GM23338 (cell line): ENCODE measurements around the gene FNDC3B. TPM values are rescaled to one million over a fixed set of nuclear protein-coding genes. Genes with fewer than 3 reads are reported as not detected.

ENCODE experiments used
- ATAC-seq: fragments of 200-7000 bp; cut with Tn5 transposase; 3 replicates; pipeline ENCODE4 v1.9.1; 2020
- DNase-seq: peaks from one replicate; pipeline ENCODE4 v3.0.0-alpha.2; 2015; ENCODE audit warnings: low spot score
- H2AFZ ChIP-seq: fragments of 200-600 bp; sonication (generic); 2 replicates; pipeline ENCODE4 v1.8.0; 2016; ENCODE audit warnings: antibody characterized with exemption, mild to moderate bottlenecking, moderate library complexity
- H3F3A ChIP-seq: fragments of 200-600 bp; sonication (generic); replicated peaks from 2 replicates; pipeline ENCODE4 v1.8.0; 2017; ENCODE audit warnings: antibody characterized with exemption, mixed run types, low read depth
- H3K27ac ChIP-seq: fragments of 200-600 bp; sonication (generic); 2 replicates; pipeline ENCODE4 v1.6.1; 2016; ENCODE audit warnings: low read depth
- H3K27me3 ChIP-seq: fragments of 200-600 bp; sonication (generic); 2 replicates; pipeline ENCODE4 v1.8.0; 2016; ENCODE audit warnings: mild to moderate bottlenecking, mixed run types, moderate library complexity; ENCODE audit not compliant: insufficient read depth
- H3K36me3 ChIP-seq: fragments of 200-600 bp; sonication (generic); 2 replicates; pipeline ENCODE4 v1.8.0; 2016; ENCODE audit warnings: mild to moderate bottlenecking; ENCODE audit not compliant: insufficient read depth
- H3K4me1 ChIP-seq: fragments of 200-600 bp; sonication (generic); 2 replicates; pipeline ENCODE4 v1.8.0; 2016; ENCODE audit warnings: mild to moderate bottlenecking, moderate library complexity; ENCODE audit not compliant: insufficient read depth
- H3K4me2 ChIP-seq: fragments of 200-600 bp; sonication (generic); 2 replicates; pipeline ENCODE4 v1.7.1; 2017; ENCODE audit warnings: mixed run types
- H3K4me3 ChIP-seq: fragments of 200-600 bp; sonication (generic); 2 replicates; pipeline ENCODE4 v1.6.1; 2016; ENCODE audit warnings: mixed run types
- H3K79me2 ChIP-seq: fragments of 200-600 bp; sonication (generic); replicated peaks from 2 replicates; pipeline ENCODE4 v1.8.0; 2017; ENCODE audit warnings: mild to moderate bottlenecking; ENCODE audit not compliant: insufficient read depth
- H3K9me2 ChIP-seq: fragments of 200-600 bp; sonication (generic); 2 replicates; pipeline ENCODE4 v1.8.0; 2017; ENCODE audit not compliant: insufficient read depth
- H4K20me1 ChIP-seq: fragments of 200-600 bp; sonication (generic); replicated peaks from 2 replicates; pipeline ENCODE4 v1.8.0; 2017; ENCODE audit warnings: mild to moderate bottlenecking; ENCODE audit not compliant: insufficient read depth
- H3K27ac Mint-ChIP-seq: 2 replicates; pipeline ENCODE4 v1.8.0; 2020; ENCODE audit warnings: inconsistent platforms, mild to moderate bottlenecking, moderate library complexity, mixed read lengths
- H3K27me3 Mint-ChIP-seq: 3 replicates; pipeline ENCODE4 v1.8.0; 2022; ENCODE audit warnings: low read depth, mild to moderate bottlenecking, moderate library complexity, mixed read lengths, inconsistent platforms; ENCODE audit not compliant: insufficient read depth, poor library complexity
- H3K36me3 Mint-ChIP-seq: 3 replicates; pipeline ENCODE4 v1.8.0; 2021; ENCODE audit warnings: low read depth, mild to moderate bottlenecking, inconsistent platforms, moderate library complexity, mixed read lengths
- H3K4me1 Mint-ChIP-seq: 3 replicates; pipeline ENCODE4 v1.8.0; 2020; ENCODE audit warnings: mild to moderate bottlenecking, inconsistent platforms, mixed read lengths
- H3K4me3 Mint-ChIP-seq: 3 replicates; pipeline ENCODE4 v1.8.0; 2021; ENCODE audit warnings: moderate library complexity, mild to moderate bottlenecking, inconsistent platforms, mixed read lengths
- H3K9me3 Mint-ChIP-seq: 3 replicates; pipeline ENCODE4 v1.8.0; 2020; ENCODE audit warnings: moderate library complexity, mild to moderate bottlenecking, inconsistent platforms, mixed read lengths
- CREB1 ChIP-seq: fragments of 250-450 bp; sonication (Bioruptor Pico); IDR thresholded peaks from 2 replicates; pipeline ENCODE4 v1.5.0; 2020; ENCODE audit warnings: low read depth, mild to moderate bottlenecking, moderate library complexity
- EZH2phosphoT487 ChIP-seq: fragments of 200-600 bp; sonication (generic); IDR thresholded peaks from one replicate; pipeline ENCODE4 v1.8.1; 2018; ENCODE audit warnings: antibody characterized with exemption; ENCODE audit not compliant: unreplicated experiment
- JUNB ChIP-seq: IDR thresholded peaks from one replicate; pipeline ENCODE4 v1.6.1; 2016; ENCODE audit warnings: antibody characterized with exemption; ENCODE audit not compliant: unreplicated experiment
- NANOG ChIP-seq: IDR thresholded peaks from 2 replicates; pipeline ENCODE4 v1.6.1; 2016; ENCODE audit warnings: antibody characterized with exemption, borderline replicate concordance
- POLR2AphosphoS5 ChIP-seq: IDR thresholded peaks from 2 replicates; pipeline ENCODE4 v1.6.1; 2016; ENCODE audit warnings: antibody characterized with exemption, low read depth
- STAT1 ChIP-seq: IDR thresholded peaks from one replicate; pipeline ENCODE4 v1.6.1; 2016; ENCODE audit warnings: antibody characterized with exemption; ENCODE audit not compliant: unreplicated experiment
- ZNF114 ChIP-seq: fragments of 250-450 bp; sonication (Bioruptor Pico); IDR thresholded peaks from 2 replicates; pipeline ENCODE4 v1.5.0; 2020; ENCODE audit warnings: mild to moderate bottlenecking, moderate library complexity
- ZNF331 ChIP-seq: fragments of 250-450 bp; sonication (Bioruptor Pico); IDR thresholded peaks from 2 replicates; pipeline ENCODE4 v1.5.0; 2020; ENCODE audit warnings: low read depth, mild to moderate bottlenecking, moderate library complexity
- polyA plus RNA-seq: library from polyadenylated mRNA; unstranded; fragments of >200 nt; fragmentation: Nextera tagmentation; extraction: Ambion mirVana; gene quantifications from 2 replicates; pipeline ENCODE4 v1.2.1, GENCODE V29; 2016
- total RNA-seq: library from RNA; depleted of rRNA; stranded (reverse); fragments of >200 nt; shearing (Covaris generic); gene quantifications from 2 replicates; pipeline ENCODE4 v1.2.3, GENCODE V29; 2014
- TF ChIP-seq, protein P1 (sequence below): IDR thresholded peaks from one replicate; pipeline ENCODE4 v1.6.1; 2018; ENCODE audit warnings: antibody characterized with exemption; ENCODE audit not compliant: unreplicated experiment
- TF ChIP-seq, protein P2 (sequence below), 2 experiments: fragments of 200-600 bp in 1 of 2; sonication (generic) in 1 of 2; conservative IDR thresholded peaks; 2 replicates each; pipeline versions ENCODE4 v1.5.1 to v1.6.1; 2016 to 2017; ENCODE audit warnings: antibody characterized with exemption in 2 of 2, low read depth in 2 of 2, mild to moderate bottlenecking in 2 of 2, moderate library complexity in 1 of 2
- TF ChIP-seq, protein P3 (sequence below): IDR thresholded peaks from 2 replicates; pipeline ENCODE4 v1.6.1; 2016; ENCODE audit warnings: antibody characterized with exemption

FNDC3B gene
- total and polyA plus RNA-seq, 2 experiments from 2014 or later = 19.1 to 55.4 TPM

DNA sequence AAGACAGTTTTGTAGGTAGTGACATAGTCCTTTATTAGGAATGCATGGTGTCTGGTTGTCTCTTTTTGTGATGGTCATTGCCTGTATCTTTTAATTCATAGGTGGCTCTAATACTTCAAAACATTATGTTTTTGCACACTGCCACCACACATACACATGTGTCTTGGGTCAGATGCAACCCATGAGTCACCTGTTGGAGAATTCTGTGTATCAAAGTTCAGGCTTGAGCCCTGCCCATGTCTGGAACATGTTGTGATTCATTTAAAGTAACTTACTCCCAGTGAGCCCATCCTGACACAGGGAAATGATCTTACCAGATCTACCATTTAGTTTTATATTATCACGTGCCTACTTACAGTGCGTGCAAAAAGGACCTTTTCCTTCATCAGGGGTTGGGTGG lies 266.2 kb downstream of the FNDC3B start (continued):
- TF ChIP-seq, protein P1, sequence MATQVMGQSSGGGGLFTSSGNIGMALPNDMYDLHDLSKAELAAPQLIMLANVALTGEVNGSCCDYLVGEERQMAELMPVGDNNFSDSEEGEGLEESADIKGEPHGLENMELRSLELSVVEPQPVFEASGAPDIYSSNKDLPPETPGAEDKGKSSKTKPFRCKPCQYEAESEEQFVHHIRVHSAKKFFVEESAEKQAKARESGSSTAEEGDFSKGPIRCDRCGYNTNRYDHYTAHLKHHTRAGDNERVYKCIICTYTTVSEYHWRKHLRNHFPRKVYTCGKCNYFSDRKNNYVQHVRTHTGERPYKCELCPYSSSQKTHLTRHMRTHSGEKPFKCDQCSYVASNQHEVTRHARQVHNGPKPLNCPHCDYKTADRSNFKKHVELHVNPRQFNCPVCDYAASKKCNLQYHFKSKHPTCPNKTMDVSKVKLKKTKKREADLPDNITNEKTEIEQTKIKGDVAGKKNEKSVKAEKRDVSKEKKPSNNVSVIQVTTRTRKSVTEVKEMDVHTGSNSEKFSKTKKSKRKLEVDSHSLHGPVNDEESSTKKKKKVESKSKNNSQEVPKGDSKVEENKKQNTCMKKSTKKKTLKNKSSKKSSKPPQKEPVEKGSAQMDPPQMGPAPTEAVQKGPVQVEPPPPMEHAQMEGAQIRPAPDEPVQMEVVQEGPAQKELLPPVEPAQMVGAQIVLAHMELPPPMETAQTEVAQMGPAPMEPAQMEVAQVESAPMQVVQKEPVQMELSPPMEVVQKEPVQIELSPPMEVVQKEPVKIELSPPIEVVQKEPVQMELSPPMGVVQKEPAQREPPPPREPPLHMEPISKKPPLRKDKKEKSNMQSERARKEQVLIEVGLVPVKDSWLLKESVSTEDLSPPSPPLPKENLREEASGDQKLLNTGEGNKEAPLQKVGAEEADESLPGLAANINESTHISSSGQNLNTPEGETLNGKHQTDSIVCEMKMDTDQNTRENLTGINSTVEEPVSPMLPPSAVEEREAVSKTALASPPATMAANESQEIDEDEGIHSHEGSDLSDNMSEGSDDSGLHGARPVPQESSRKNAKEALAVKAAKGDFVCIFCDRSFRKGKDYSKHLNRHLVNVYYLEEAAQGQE = no peak
- TF ChIP-seq STAT1 = no peak
- no peak for TF ChIP-seq JUNB
- TF ChIP-seq, protein P2, sequence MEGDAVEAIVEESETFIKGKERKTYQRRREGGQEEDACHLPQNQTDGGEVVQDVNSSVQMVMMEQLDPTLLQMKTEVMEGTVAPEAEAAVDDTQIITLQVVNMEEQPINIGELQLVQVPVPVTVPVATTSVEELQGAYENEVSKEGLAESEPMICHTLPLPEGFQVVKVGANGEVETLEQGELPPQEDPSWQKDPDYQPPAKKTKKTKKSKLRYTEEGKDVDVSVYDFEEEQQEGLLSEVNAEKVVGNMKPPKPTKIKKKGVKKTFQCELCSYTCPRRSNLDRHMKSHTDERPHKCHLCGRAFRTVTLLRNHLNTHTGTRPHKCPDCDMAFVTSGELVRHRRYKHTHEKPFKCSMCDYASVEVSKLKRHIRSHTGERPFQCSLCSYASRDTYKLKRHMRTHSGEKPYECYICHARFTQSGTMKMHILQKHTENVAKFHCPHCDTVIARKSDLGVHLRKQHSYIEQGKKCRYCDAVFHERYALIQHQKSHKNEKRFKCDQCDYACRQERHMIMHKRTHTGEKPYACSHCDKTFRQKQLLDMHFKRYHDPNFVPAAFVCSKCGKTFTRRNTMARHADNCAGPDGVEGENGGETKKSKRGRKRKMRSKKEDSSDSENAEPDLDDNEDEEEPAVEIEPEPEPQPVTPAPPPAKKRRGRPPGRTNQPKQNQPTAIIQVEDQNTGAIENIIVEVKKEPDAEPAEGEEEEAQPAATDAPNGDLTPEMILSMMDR (conservative IDR thresholded peaks at IDR 0.05; ENCODE audit: low read depth in 2 of 2) = no peak
- no peak for TF ChIP-seq ZNF114 (CRISPR knock-in tag)
- TF ChIP-seq ZNF331 (CRISPR knock-in tag) = no peak
- TF ChIP-seq POLR2AphosphoS5 = no peak

DNA sequence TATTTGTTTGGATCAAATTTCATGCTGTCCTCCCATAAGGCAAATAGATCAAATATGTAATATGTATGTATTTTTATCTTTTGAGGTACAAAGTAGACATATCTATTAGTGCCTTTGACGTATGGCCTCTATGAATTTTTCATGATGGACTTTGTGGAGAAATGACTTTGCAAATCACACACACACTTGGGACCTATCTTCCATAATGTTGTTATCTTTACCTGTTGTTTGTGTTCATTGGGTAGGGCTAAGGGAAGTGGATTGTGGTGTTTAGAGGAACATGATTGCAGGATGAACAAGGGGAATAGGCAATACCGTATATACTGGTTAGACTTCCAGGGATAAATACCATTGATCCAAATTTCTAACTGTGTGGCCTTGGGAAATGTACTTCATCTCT lies 266.6 kb downstream of the FNDC3B start:
- Mint-ChIP-seq H3K4me3 (no peak overlapping the region), H3K9me3 (no peaks in the 10 kb centered on the region), H3K27ac (no peak overlapping the region), H3K36me3 (peaks cover 23% of the 10 kb centered on the region), H3K27me3 (peaks cover 4% of the 10 kb centered on the region), H3K4me1 (peaks cover 25% of the 10 kb centered on the region)
- H3K4me2 ChIP-seq = no peak overlapping the region
- no peak overlapping the region for H3K4me3 ChIP-seq
- no peaks in the 10 kb centered on the region for H3K9me2 ChIP-seq
- H3K4me1 ChIP-seq = peaks cover 23% of the 10 kb centered on the region; the same call in 1 of the 2 replicates
- ATAC-seq (no peak), DNase-seq (no peak)
- no peaks in the 10 kb centered on the region for H3K79me2 ChIP-seq
- H2AFZ ChIP-seq = no peak overlapping the region
- H3K36me3 ChIP-seq = peaks cover 10% of the 10 kb centered on the region; the same call in 1 of the 2 replicates
- H3K27ac ChIP-seq = no peak overlapping the region
- H3F3A ChIP-seq = no peaks in the 10 kb centered on the region
- TF ChIP-seq, protein P2 (conservative IDR thresholded peaks at IDR 0.05; ENCODE audit: low read depth in 2 of 2) = no peak
- TF ChIP-seq EZH2phosphoT487 = no peak
- no peak for TF ChIP-seq NANOG
- TF ChIP-seq, protein P1 = no peak
- no peak for TF ChIP-seq POLR2AphosphoS5
- no peak for TF ChIP-seq ZNF331 (CRISPR knock-in tag)
- no peak for TF ChIP-seq ZNF114 (CRISPR knock-in tag)
- TF ChIP-seq STAT1 = no peak
- TF ChIP-seq, protein P3, sequence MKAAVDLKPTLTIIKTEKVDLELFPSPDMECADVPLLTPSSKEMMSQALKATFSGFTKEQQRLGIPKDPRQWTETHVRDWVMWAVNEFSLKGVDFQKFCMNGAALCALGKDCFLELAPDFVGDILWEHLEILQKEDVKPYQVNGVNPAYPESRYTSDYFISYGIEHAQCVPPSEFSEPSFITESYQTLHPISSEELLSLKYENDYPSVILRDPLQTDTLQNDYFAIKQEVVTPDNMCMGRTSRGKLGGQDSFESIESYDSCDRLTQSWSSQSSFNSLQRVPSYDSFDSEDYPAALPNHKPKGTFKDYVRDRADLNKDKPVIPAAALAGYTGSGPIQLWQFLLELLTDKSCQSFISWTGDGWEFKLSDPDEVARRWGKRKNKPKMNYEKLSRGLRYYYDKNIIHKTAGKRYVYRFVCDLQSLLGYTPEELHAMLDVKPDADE = no peak
- no peak for TF ChIP-seq CREB1
- no peaks in the 10 kb centered on the region for H3K27me3 ChIP-seq
- H4K20me1 ChIP-seq = no peaks in the 10 kb centered on the region
